ENCODE measurements around the gene ENTPD8. TPM values are rescaled to one million over a fixed set of nuclear protein-coding genes. Genes with fewer than 3 reads are reported as not detected.

The ENTPD8 gene
- total RNA-seq, 1 experiment from 2014 or later = 0.77 TPM

DNA sequence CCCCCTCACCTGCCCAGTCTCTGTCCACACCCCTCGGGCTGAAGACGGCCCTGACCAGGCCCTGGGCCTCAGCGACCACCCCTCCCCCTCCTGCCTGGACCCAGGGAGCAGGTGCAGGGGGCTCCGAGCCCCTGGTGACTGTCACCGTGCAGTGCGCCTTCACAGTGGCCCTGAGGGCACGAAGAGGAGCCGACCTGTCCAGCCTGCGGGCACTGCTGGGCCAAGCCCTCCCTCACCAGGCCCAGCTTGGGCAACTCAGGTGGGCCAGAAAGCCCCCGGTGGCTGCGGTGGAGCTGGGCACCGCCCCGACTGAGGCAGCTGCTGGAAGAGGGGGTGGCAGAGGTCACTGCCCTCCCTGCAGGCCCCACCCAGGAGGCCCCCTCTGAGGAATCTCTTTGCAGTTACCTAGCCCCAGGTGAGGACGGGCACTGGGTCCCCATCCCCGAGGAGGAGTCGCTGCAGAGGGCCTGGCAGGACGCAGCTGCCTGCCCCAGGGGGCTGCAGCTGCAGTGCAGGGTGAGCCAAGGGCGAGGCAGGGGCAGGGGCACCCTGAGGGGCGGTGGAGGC, 7.7 kb downstream of the ENTPD8 start:
- no peak overlapping the region for H3K56ac ChIP-seq (ENCODE audit: insufficient read length, low read depth, low read length)
- H2AFZ ChIP-seq (ENCODE audit: low read length) = no peak overlapping the region
- H2BK5ac ChIP-seq (ENCODE audit: insufficient read length, low read length) = no peak overlapping the region
- no peak overlapping the region for H2BK20ac ChIP-seq (ENCODE audit: low read depth, low read length, poor library complexity, severe bottlenecking)
- no peak overlapping the region for H3K23ac ChIP-seq (ENCODE audit: insufficient read length, low read depth, low read length)
- H2BK120ac ChIP-seq (ENCODE audit: low read depth, low read length, poor library complexity, severe bottlenecking) = no peak overlapping the region
- H3K9me3 Mint-ChIP-seq = no peaks in the 10 kb centered on the region
- H3K4me3 Mint-ChIP-seq = no peak overlapping the region
- no peak overlapping the region for H3T11ph ChIP-seq (ENCODE audit: low read length)
- H3K23me2 ChIP-seq (ENCODE audit: insufficient read length, low read depth, low read length, poor library complexity, severe bottlenecking) = no peaks in the 10 kb centered on the region
- no peak overlapping the region for H2BK15ac ChIP-seq (ENCODE audit: low read depth, low read length)
- H3K4me1 Mint-ChIP-seq = no peaks in the 10 kb centered on the region; a peak in 1 of 4 replicates
- no peak overlapping the region for H3K4ac ChIP-seq (ENCODE audit: low read depth, low read length)
- H3K9me3 ChIP-seq (ENCODE audit: control insufficient read depth, low read depth, low read length) = no peaks in the 10 kb centered on the region
- no peak overlapping the region for H3K4me2 ChIP-seq (ENCODE audit: insufficient read depth, insufficient read length, low read length)
- H3K4me1 ChIP-seq (ENCODE audit: insufficient read depth, low read length) = no peaks in the 10 kb centered on the region
- H3K14ac ChIP-seq (ENCODE audit: insufficient read depth, low read length) = no peak overlapping the region
- no peak overlapping the region for H4K5ac ChIP-seq (ENCODE audit: insufficient read length, low read depth, low read length)
- H3K27ac Mint-ChIP-seq = no peak overlapping the region
- no peaks in the 10 kb centered on the region for H3K79me1 ChIP-seq (ENCODE audit: insufficient read depth, low read depth, low read length, poor library complexity, severe bottlenecking)
- H4K20me1 ChIP-seq (ENCODE audit: control insufficient read depth, insufficient read depth, insufficient read length) = no peaks in the 10 kb centered on the region
- DNase-seq = no peak
- H3K18ac ChIP-seq (ENCODE audit: insufficient read length, low read depth, low read length) = no peak overlapping the region
- TF ChIP-seq, protein P1, sequence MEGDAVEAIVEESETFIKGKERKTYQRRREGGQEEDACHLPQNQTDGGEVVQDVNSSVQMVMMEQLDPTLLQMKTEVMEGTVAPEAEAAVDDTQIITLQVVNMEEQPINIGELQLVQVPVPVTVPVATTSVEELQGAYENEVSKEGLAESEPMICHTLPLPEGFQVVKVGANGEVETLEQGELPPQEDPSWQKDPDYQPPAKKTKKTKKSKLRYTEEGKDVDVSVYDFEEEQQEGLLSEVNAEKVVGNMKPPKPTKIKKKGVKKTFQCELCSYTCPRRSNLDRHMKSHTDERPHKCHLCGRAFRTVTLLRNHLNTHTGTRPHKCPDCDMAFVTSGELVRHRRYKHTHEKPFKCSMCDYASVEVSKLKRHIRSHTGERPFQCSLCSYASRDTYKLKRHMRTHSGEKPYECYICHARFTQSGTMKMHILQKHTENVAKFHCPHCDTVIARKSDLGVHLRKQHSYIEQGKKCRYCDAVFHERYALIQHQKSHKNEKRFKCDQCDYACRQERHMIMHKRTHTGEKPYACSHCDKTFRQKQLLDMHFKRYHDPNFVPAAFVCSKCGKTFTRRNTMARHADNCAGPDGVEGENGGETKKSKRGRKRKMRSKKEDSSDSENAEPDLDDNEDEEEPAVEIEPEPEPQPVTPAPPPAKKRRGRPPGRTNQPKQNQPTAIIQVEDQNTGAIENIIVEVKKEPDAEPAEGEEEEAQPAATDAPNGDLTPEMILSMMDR (conservative IDR thresholded peaks at IDR 0.05) = no peak
- no peak overlapping the region for H4K91ac ChIP-seq (ENCODE audit: insufficient read length, low read depth, low read length)
- peaks cover 3% of the 10 kb centered on the region; the same call in 1 of the 2 replicates for H3K27me3 Mint-ChIP-seq (ENCODE audit: low read depth)
- H3K9ac ChIP-seq (ENCODE audit: extremely low read depth, insufficient read length, low read length) = no peak overlapping the region
- H3K79me2 ChIP-seq (ENCODE audit: insufficient read depth, low read length) = no peaks in the 10 kb centered on the region
- no peaks in the 10 kb centered on the region for H3K36me3 Mint-ChIP-seq (ENCODE audit: insufficient read depth in 1 of 3, low read depth in 3 of 3)
- no CpG with 5 or more reads among the region's 19 CpGs for WGBS (ENCODE audit: extremely low coverage, insufficient read length, low lambda C conversion rate)
- H3K27me3 ChIP-seq (ENCODE audit: insufficient read depth, low read length) = no peaks in the 10 kb centered on the region
- H2BK12ac ChIP-seq (ENCODE audit: insufficient read length, low read depth, low read length) = no peak overlapping the region
- no peak overlapping the region for H2AK5ac ChIP-seq (ENCODE audit: insufficient read length, low read length)
- no peak overlapping the region for H3K27ac ChIP-seq (ENCODE audit: insufficient read length, low read depth, low read length)
- no peak overlapping the region for H4K8ac ChIP-seq (replicated peaks; ENCODE audit: insufficient read length, low read depth, low read length)

All from H9 (cell line).